Activated B cell treated with CpG ODN at 0.5 μM for 24 hours (primary cell): ENCODE data around the gene YES1. TPM values are rescaled to one million over a fixed set of nuclear protein-coding genes. Genes with fewer than 3 reads are reported as not detected.

Experiments
- ATAC-seq: fragments of 200-7000 bp; cut with Tn5 transposase; one replicate; pipeline ENCODE4 v1.10.0; 2021; ENCODE audit warnings: low read depth, mild to moderate bottlenecking, moderate library complexity
- CTCF ChIA-PET: fragments of 350-600 bp; sonication (Branson Sonifier 250); formaldehyde crosslinking; loops from one replicate; lab custom pipeline; 2021; ENCODE audit warnings: antibody characterized with exemption; lab: Charles Lee
- POLR2A ChIA-PET: fragments of 350-600 bp; sonication (Branson Sonifier 250); formaldehyde crosslinking; loops from one replicate; lab custom pipeline; 2021; ENCODE audit warnings: antibody characterized with exemption; lab: Charles Lee
- DNase-seq: peaks from one replicate; pipeline ENCODE4 v3.0.0; 2022
- H3K27ac Mint-ChIP-seq: one replicate; pipeline ENCODE4 v1.8.0; 2020; ENCODE audit warnings: mixed read lengths
- H3K27me3 Mint-ChIP-seq: one replicate; pipeline ENCODE4 v1.8.0; 2021; ENCODE audit warnings: mixed read lengths
- H3K36me3 Mint-ChIP-seq: one replicate; pipeline ENCODE4 v1.8.0; 2021; ENCODE audit warnings: low read depth, mixed read lengths
- H3K4me1 Mint-ChIP-seq: one replicate; pipeline ENCODE4 v1.8.0; 2021; ENCODE audit warnings: mixed read lengths
- H3K4me3 Mint-ChIP-seq: one replicate; pipeline ENCODE4 v1.8.0; 2020; ENCODE audit warnings: mild to moderate bottlenecking, mixed read lengths
- H3K9me3 Mint-ChIP-seq: one replicate; pipeline ENCODE4 v1.8.0; 2020; ENCODE audit warnings: mixed read lengths
- intact Hi-C: fragments of 100-400 bp; cut with micrococcal nuclease; formaldehyde crosslinking; loops from one replicate; pipeline ENCODE4 v1.15.1; 2024
- total RNA-seq: library from RNA; stranded (reverse); gene quantifications from 2 replicates; pipeline ENCODE4 v1.2.3, GENCODE V29; 2022
- TF ChIP-seq, protein P1 (sequence below): fragments of 200-600 bp; IDR thresholded peaks from one replicate; pipeline ENCODE4 v1.8.0; 2022; ENCODE audit warnings: antibody characterized with exemption, mild to moderate bottlenecking

YES1 gene
- total RNA-seq, 1 donor from 2014 or later = 0.35 TPM

DNA sequence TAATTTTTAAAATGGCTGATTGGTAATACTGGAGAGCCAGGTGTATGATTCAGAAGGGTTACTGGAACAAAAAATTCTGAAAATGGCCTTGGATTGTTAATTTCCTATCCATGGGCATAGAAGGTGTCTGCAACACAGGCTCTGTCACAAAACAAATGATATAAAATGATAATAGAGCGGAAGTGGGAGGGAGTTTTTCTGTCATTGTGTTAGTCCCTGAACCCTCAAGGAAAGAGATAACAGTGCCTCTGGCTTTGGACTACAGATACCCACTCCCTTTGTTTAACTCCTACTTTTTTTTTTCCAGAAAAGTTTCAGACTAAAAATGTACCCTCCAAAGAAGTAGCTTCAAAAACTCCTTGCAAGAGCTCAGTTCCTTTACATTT is 28.0 kb upstream of the YES1 start:
- Mint-ChIP-seq H3K36me3 (no peaks in the 10 kb centered on the region), H3K9me3 (no peaks in the 10 kb centered on the region)
- TF ChIP-seq, protein P1, sequence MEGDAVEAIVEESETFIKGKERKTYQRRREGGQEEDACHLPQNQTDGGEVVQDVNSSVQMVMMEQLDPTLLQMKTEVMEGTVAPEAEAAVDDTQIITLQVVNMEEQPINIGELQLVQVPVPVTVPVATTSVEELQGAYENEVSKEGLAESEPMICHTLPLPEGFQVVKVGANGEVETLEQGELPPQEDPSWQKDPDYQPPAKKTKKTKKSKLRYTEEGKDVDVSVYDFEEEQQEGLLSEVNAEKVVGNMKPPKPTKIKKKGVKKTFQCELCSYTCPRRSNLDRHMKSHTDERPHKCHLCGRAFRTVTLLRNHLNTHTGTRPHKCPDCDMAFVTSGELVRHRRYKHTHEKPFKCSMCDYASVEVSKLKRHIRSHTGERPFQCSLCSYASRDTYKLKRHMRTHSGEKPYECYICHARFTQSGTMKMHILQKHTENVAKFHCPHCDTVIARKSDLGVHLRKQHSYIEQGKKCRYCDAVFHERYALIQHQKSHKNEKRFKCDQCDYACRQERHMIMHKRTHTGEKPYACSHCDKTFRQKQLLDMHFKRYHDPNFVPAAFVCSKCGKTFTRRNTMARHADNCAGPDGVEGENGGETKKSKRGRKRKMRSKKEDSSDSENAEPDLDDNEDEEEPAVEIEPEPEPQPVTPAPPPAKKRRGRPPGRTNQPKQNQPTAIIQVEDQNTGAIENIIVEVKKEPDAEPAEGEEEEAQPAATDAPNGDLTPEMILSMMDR = no peak

DNA sequence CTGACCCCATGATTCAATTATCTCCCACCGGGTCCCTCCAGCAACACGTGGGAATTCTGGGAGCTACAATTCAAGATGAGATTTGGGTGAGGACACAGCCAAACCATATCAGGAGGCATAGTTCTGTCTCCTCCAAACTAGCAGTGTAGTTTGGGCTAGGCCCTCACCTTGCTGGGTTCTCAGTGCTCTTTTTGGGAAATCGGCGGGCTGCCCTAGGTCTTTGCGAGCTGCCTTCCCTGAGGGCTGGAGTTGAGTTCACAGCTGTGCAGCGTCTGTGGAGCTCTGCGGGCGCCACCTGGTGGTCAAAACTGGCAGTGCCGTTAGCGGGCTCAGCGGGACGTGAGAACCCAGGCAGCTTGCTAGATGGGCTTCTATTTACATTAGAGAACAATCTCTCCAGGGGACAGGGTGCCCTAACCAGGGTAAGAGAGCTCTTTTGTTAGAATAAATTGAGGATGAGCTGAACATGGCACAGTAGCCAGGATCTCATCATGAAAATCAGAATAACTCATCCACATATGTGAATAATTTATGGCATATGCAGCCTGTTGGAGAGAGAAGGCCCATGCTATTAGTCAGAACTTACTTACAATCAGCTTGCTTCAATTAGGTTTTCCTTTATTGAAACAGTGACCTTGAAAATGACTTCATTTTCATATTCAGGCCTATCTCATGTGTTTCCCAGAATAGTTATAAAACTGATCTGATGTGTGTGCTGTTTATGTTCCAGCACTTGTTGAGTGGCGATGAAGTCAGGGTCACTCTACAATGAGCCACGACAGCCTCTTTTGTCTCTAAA is 27.4 kb upstream of the YES1 start:
- no peak overlapping the region for H3K27ac Mint-ChIP-seq
- DNase-seq (peak; percentile 70), ATAC-seq (peak; percentile 87)
- no peaks in the 10 kb centered on the region for H3K4me1 Mint-ChIP-seq
- no peak overlapping the region for H3K4me3 Mint-ChIP-seq
- no peaks in the 10 kb centered on the region for H3K9me3 Mint-ChIP-seq
- peaks cover 9% of the 10 kb centered on the region for H3K27me3 Mint-ChIP-seq
- no peaks in the 10 kb centered on the region for H3K36me3 Mint-ChIP-seq
- ChIA-PET CTCF (interaction anchor here (0.7 to 2.7 kb wide), 14 partner anchors 8 to 321 kb away, joined by 3 to 35 read pairs (median 4); no protein-coding TSS in a partner anchor), POLR2A (no interaction called here)
- TF ChIP-seq, protein P1 = peak; percentile 31
- intact Hi-C loops = loop anchor here (2.0 kb wide), 1 partner anchor 97 kb away; no protein-coding TSS in a partner anchor

More for the DNA sequence above, 28.0 kb upstream of the YES1 start:
- Mint-ChIP-seq H3K27ac (no peak overlapping the region), H3K4me3 (no peak overlapping the region), H3K27me3 (peaks cover 9% of the 10 kb centered on the region), H3K4me1 (no peaks in the 10 kb centered on the region)
- intact Hi-C loops = no loop called here
- ChIA-PET POLR2A (no interaction called here), CTCF (interaction anchor here (0.9 to 2.7 kb wide), 6 partner anchors 9 to 215 kb away, joined by 3 to 35 read pairs (median 7); no protein-coding TSS in a partner anchor)
- DNase-seq (no peak), ATAC-seq (no peak)

DNA sequence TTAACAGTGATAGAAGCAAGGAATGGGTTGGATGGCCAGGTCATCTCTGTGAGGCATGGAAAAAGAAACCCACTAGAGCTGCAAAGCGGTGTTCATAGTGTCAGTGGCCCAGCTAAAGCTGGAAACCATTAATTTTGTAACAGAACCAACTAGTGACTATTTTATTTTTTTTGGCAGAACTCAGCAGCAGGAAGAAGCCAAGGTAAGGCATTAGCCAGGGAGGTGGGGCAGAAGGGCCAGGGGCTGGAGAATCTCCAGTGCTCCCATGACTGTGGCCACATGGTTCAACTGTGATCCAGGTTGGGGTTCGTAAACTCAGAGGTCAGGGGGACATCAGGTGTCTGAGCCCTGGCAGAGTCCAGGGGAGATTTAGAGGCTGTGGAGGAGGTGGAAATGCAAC is 25.9 kb upstream of the YES1 start:
- intact Hi-C loops = loop anchor here (2.0 kb wide), 1 partner anchor 95 kb away; no protein-coding TSS in a partner anchor
- TF ChIP-seq, protein P1 = no peak
- CTCF ChIA-PET = no interaction called here
- Mint-ChIP-seq H3K9me3 (no peaks in the 10 kb centered on the region), H3K36me3 (no peaks in the 10 kb centered on the region), H3K4me3 (no peak overlapping the region), H3K4me1 (no peaks in the 10 kb centered on the region), H3K27me3 (peaks cover 12% of the 10 kb centered on the region), H3K27ac (no peak overlapping the region)
- DNase-seq (no peak), ATAC-seq (no peak)
- POLR2A ChIA-PET = no interaction called here

GRCh38 chr18:834082-834720 is 22.2 kb upstream of the YES1 start:
- no peak overlapping the region for H3K4me3 Mint-ChIP-seq
- TF ChIP-seq, protein P1 = no peak
- ChIA-PET CTCF (interaction anchor here (1.0 to 1.5 kb wide), 2 partner anchors 93 to 210 kb away, joined by 3 to 6 read pairs; no protein-coding TSS in a partner anchor), POLR2A (no interaction called here)
- H3K27me3 Mint-ChIP-seq = peaks cover 16% of the 10 kb centered on the region
- ATAC-seq (no peak), DNase-seq (no peak)
- H3K9me3 Mint-ChIP-seq = no peaks in the 10 kb centered on the region
- no peaks in the 10 kb centered on the region for H3K36me3 Mint-ChIP-seq
- no peak overlapping the region for H3K27ac Mint-ChIP-seq
- H3K4me1 Mint-ChIP-seq = peaks cover 10% of the 10 kb centered on the region
- intact Hi-C loops = no loop called here

DNA sequence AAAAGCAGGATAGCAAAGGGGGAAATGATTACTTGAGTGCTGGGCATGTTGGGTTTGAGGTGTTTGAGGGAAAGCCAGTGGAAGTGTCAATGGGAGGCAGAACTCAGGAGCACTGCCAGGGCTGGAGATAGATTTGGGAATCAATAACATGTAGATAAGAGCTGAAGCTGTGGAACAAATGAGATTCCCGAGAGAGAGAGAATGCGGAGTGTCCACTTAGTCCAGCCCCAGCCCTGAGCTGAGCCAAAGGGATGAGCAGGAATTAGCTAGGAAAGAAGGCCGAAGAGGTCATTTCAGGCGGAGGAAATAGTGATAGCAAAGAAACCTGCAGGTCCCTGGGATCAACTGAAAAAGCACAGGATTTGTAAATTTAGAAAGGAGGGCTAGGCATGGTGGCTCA is 21.2 kb upstream of the YES1 start:
- intact Hi-C loops = no loop called here
- Mint-ChIP-seq H3K27ac (no peak overlapping the region), H3K27me3 (peaks cover 16% of the 10 kb centered on the region), H3K4me1 (peaks cover 10% of the 10 kb centered on the region), H3K4me3 (no peak overlapping the region), H3K9me3 (no peaks in the 10 kb centered on the region), H3K36me3 (no peaks in the 10 kb centered on the region)
- CTCF ChIA-PET = interaction anchor here (1.0 to 4.1 kb wide), 2 partner anchors 92 to 208 kb away, joined by 3 to 49 read pairs; no protein-coding TSS in a partner anchor
- TF ChIP-seq, protein P1 = no peak
- ATAC-seq (no peak), DNase-seq (no peak)
- POLR2A ChIA-PET = no interaction called here
